IMR-90 (cell line): Measurements from ENCODE around the gene LYPD6B. TPM values are rescaled to one million over a fixed set of nuclear protein-coding genes. Genes with fewer than 3 reads are reported as not detected.

Experiments used
- ATAC-seq: fragments of 200-7000 bp; cut with Tn5 transposase; 2 replicates; pipeline ENCODE4 v1.9.1; 2020; ENCODE audit warnings: low read depth, mild to moderate bottlenecking, moderate library complexity
- BruUV-seq: library from RNA; stranded (reverse); fragments of 400-500 nt; replicated peaks from 2 replicates; lab custom pipeline; 2021; lab: Mats Ljungman, UMichigan
- CTCF ChIA-PET: fragments of 300-600 bp; formaldehyde crosslinking; extraction: SDS; loops from one replicate; lab custom pipeline; 2021; ENCODE audit warnings: antibody characterized with exemption; lab: Yijun Ruan, JAX
- POLR2A ChIA-PET: fragments of 300-600 bp; sonication (Branson Sonifier 250); formaldehyde crosslinking; loops from one replicate; lab custom pipeline; 2022; ENCODE audit warnings: antibody characterized with exemption; ENCODE audit not compliant: unreplicated experiment; lab: Charles Lee
- DNase-seq: peaks from one replicate; pipeline ENCODE4 v3.0.0; 2013
- H2AFZ ChIP-seq: replicated peaks from 2 replicates; pipeline ENCODE3; 2013; ENCODE audit warnings: low read length, mild to moderate bottlenecking; ENCODE audit not compliant: poor library complexity
- H2AK5ac ChIP-seq: 2 replicates; pipeline ENCODE4 v1.6.1; 2013; ENCODE audit warnings: low read depth, low read length, inconsistent platforms
- H2AK9ac ChIP-seq: replicated peaks from 2 replicates; pipeline ENCODE3; 2013; ENCODE audit warnings: mild to moderate bottlenecking, low read depth, low read length, moderate library complexity; ENCODE audit not compliant: poor library complexity
- H2BK120ac ChIP-seq: 2 replicates; pipeline ENCODE4 v1.6.1; 2013; ENCODE audit warnings: low read depth, low read length, inconsistent platforms
- H2BK15ac ChIP-seq: 3 replicates; pipeline ENCODE4 v1.6.1; 2013; ENCODE audit warnings: low read depth, low read length, inconsistent platforms
- H2BK20ac ChIP-seq: 2 replicates; pipeline ENCODE4 v1.6.1; 2013; ENCODE audit warnings: low read depth, mild to moderate bottlenecking, inconsistent platforms, low read length, moderate library complexity
- H2BK5ac ChIP-seq: 2 replicates; pipeline ENCODE4 v1.6.1; 2013; ENCODE audit warnings: mild to moderate bottlenecking, low read depth, low read length, inconsistent platforms; ENCODE audit not compliant: poor library complexity, severe bottlenecking
- H3K14ac ChIP-seq: replicated peaks from 2 replicates; pipeline ENCODE4 v1.6.1; 2013; ENCODE audit warnings: low read depth, low read length, inconsistent platforms
- H3K18ac ChIP-seq: 2 replicates; pipeline ENCODE4 v1.6.1; 2013; ENCODE audit warnings: low read depth, low read length, control low read depth
- H3K23ac ChIP-seq: 2 replicates; pipeline ENCODE4 v1.6.1; 2013; ENCODE audit warnings: low read depth, low read length, inconsistent platforms
- H3K27ac ChIP-seq: 2 replicates; pipeline ENCODE4 v1.5.1; 2013; ENCODE audit warnings: mild to moderate bottlenecking, control low read depth, low read length; ENCODE audit not compliant: insufficient read depth
- H3K27me3 ChIP-seq: 2 replicates; pipeline ENCODE4 v1.6.1; 2013; ENCODE audit warnings: low read length; ENCODE audit not compliant: control insufficient read depth, insufficient read depth
- H3K36me3 ChIP-seq: 2 replicates; pipeline ENCODE4 v1.6.1; 2013; ENCODE audit warnings: low read length, mixed read lengths; ENCODE audit not compliant: control insufficient read depth, insufficient read depth
- H3K4ac ChIP-seq: 2 replicates; pipeline ENCODE4 v1.6.1; 2013; ENCODE audit warnings: low read depth, low read length, inconsistent platforms
- H3K4me1 ChIP-seq: 2 replicates; pipeline ENCODE4 v1.6.1; 2013; ENCODE audit warnings: low read length, mixed read lengths; ENCODE audit not compliant: control insufficient read depth, insufficient read depth
- H3K4me2 ChIP-seq: 2 replicates; pipeline ENCODE4 v1.6.1; 2013; ENCODE audit warnings: low read depth, mild to moderate bottlenecking, control low read depth, low read length, moderate library complexity
- H3K4me3 ChIP-seq: 2 replicates; pipeline ENCODE4 v1.5.1; 2013; ENCODE audit warnings: low read depth, mild to moderate bottlenecking, control low read depth, low read length, moderate library complexity; ENCODE audit not compliant: insufficient read depth
- H3K56ac ChIP-seq: 2 replicates; pipeline ENCODE4 v1.6.1; 2013; ENCODE audit warnings: low read length, inconsistent platforms; ENCODE audit not compliant: insufficient read depth; ENCODE audit errors: extremely low read depth
- H3K79me1 ChIP-seq, 2 experiments: 2 replicates each; pipeline ENCODE4 v1.6.1; 2013; ENCODE audit warnings: low read length in 2 of 2, inconsistent platforms in 1 of 2, low read depth in 1 of 2
- H3K9ac ChIP-seq: 2 replicates; pipeline ENCODE4 v1.6.1; 2013; ENCODE audit warnings: low read depth, low read length, control low read depth
- H3K9me1 ChIP-seq: 2 replicates; pipeline ENCODE4 v1.6.1; 2013; ENCODE audit warnings: low read length, inconsistent platforms; ENCODE audit not compliant: insufficient read depth
- H3K9me3 ChIP-seq: 2 replicates; pipeline ENCODE4 v1.6.1; 2013; ENCODE audit warnings: low read length; ENCODE audit not compliant: control insufficient read depth, insufficient read depth
- H4K20me1 ChIP-seq: 2 replicates; pipeline ENCODE4 v1.6.1; 2013; ENCODE audit warnings: low read length, inconsistent platforms; ENCODE audit not compliant: insufficient read depth
- H4K5ac ChIP-seq: 2 replicates; pipeline ENCODE4 v1.6.1; 2013; ENCODE audit warnings: mild to moderate bottlenecking, low read depth, low read length, control low read depth
- H4K8ac ChIP-seq, 2 experiments: 2 replicates each; pipeline ENCODE4 v1.6.1; 2013; ENCODE audit warnings: low read depth in 2 of 2, low read length in 2 of 2, control low read depth in 1 of 2, inconsistent platforms in 1 of 2
- H4K91ac ChIP-seq: 2 replicates; pipeline ENCODE4 v1.6.1; 2013; ENCODE audit warnings: low read depth, low read length, inconsistent platforms; ENCODE audit not compliant: insufficient read depth
- BHLHE40 ChIP-seq: fragments of 150-350 bp; IDR thresholded peaks from 2 replicates; pipeline ENCODE4 v1.6.1; 2016; ENCODE audit warnings: mild to moderate bottlenecking, low read depth, low read length
- FOS ChIP-seq: fragments of 150-350 bp; IDR thresholded peaks from 2 replicates; pipeline ENCODE4 v1.6.1; 2016; ENCODE audit warnings: low read depth, low read length
- MAZ ChIP-seq: IDR thresholded peaks from 2 replicates; pipeline ENCODE4 v1.6.1; 2012; ENCODE audit warnings: low read depth, mild to moderate bottlenecking, low read length, improper control_type of control experiment, moderate library complexity, borderline replicate concordance
- MXI1 ChIP-seq: IDR thresholded peaks from 2 replicates; pipeline ENCODE4 v1.6.1; 2012; ENCODE audit warnings: low read depth, mild to moderate bottlenecking, low read length, moderate library complexity, borderline replicate concordance
- POLR2A ChIP-seq: IDR thresholded peaks from 2 replicates; pipeline ENCODE4 v1.6.1; 2012; ENCODE audit warnings: mild to moderate bottlenecking, low read depth, low read length
- RCOR1 ChIP-seq: IDR thresholded peaks from 2 replicates; pipeline ENCODE4 v1.6.1; 2012; ENCODE audit warnings: mild to moderate bottlenecking, low read length, improper control_type of control experiment; ENCODE audit not compliant: insufficient replicate concordance
- SMC3 ChIP-seq: fragments of 150-350 bp; IDR thresholded peaks from 2 replicates; pipeline ENCODE4 v1.6.1; 2016; ENCODE audit warnings: low read depth, mild to moderate bottlenecking, antibody characterized with exemption, low read length, moderate library complexity
- WGBS, 2 experiments: methylation state at CpG; one replicate each; pipeline versions ENCODE4 v1.1.5 to v1.1.7; 2013; ENCODE audit warnings: missing lambda C conversion rate in 2 of 2; ENCODE audit not compliant: insufficient read length in 1 of 2; ENCODE audit errors: extremely low coverage in 2 of 2; 5-methylcytosine and 5-hydroxymethylcytosine counted together
- dilution Hi-C: fragments of 300-500 bp; cut with HindIII; formaldehyde crosslinking; loops from one replicate; pipeline ENCODE4 v1.14.3; 2018; ENCODE audit warnings: low sequenced_read_pairs; ENCODE audit not compliant: unreplicated experiment
- in situ Hi-C: fragments of 300-500 bp; cut with MboI; formaldehyde crosslinking; loops from 3 replicates; pipeline ENCODE4 v1.14.3; 2019; ENCODE audit warnings: low sequenced_read_pairs, inconsistent platforms, mixed read lengths
- intact Hi-C: fragments of 100-400 bp; cut with micrococcal nuclease; formaldehyde crosslinking; loops from 2 replicates; pipeline ENCODE4 v1.10.0; 2022
- polyA plus RNA-seq, 3 experiments: library from polyadenylated mRNA; depleted of rRNA; stranded (reverse); fragments of >200 nt; gene quantifications; 2 replicates each; pipeline ENCODE4 v1.2.3, GENCODE V29; 2012; ENCODE audit warnings: low replicate concordance in 1 of 3
- total RNA-seq: library from RNA; depleted of rRNA; stranded (reverse); fragments of >200 nt; gene quantifications from 2 replicates; pipeline ENCODE4 v1.2.3, GENCODE V29; 2012
- TF ChIP-seq, protein P1 (sequence below): fragments of 150-350 bp; IDR thresholded peaks from 2 replicates; pipeline ENCODE4 v1.6.1; 2017; ENCODE audit warnings: mild to moderate bottlenecking, antibody characterized with exemption, low read length, low read depth

Gene LYPD6B
- total and polyA plus RNA-seq, 2 of the 4 experiments (the other 2 are of a cell fraction): 0.05 TPM; not detected in 1

- H4K91ac ChIP-seq: no peak overlapping the region
- H3K4ac ChIP-seq: no peak overlapping the region
- H2AK5ac ChIP-seq: no peak overlapping the region
- H3K27ac ChIP-seq: no peak overlapping the region
- no peaks in the 10 kb centered on the region for H3K36me3 ChIP-seq
- H4K8ac ChIP-seq: no peak overlapping the region
- in situ Hi-C loops: no loop called here
- intact Hi-C loops: no loop called here
- H3K56ac ChIP-seq: no peak overlapping the region
- no peaks in the 10 kb centered on the region for H3K4me1 ChIP-seq
- H3K14ac ChIP-seq: no peak overlapping the region
- H3K9ac ChIP-seq: no peak overlapping the region
- H3K9me3 ChIP-seq: no peaks in the 10 kb centered on the region; the same call in 1 of the 2 replicates
- H2BK120ac ChIP-seq: no peak overlapping the region
- no peaks in the 10 kb centered on the region for H3K27me3 ChIP-seq
- no peak overlapping the region for H2AFZ ChIP-seq
- ATAC-seq (no peak), DNase-seq (no peak)
- H4K20me1 ChIP-seq: no peaks in the 10 kb centered on the region
- no peak overlapping the region for H2BK20ac ChIP-seq
- H4K5ac ChIP-seq: no peak overlapping the region
- BruUV-seq: no TSS peak
- dilution Hi-C loops: no loop called here
- H3K18ac ChIP-seq: no peak overlapping the region
- no peak overlapping the region for H3K4me2 ChIP-seq
- H3K23ac ChIP-seq: no peak overlapping the region
- no peak overlapping the region for H3K4me3 ChIP-seq
- no CpG with 5 or more reads among the region's 2 CpGs for WGBS, 2 experiments
- TF ChIP-seq SMC3 (no peak), FOS (no peak), MAZ (no peak), MXI1 (no peak), POLR2A (no peak), RCOR1 (no peak), BHLHE40 (no peak)
- TF ChIP-seq, protein P1, sequence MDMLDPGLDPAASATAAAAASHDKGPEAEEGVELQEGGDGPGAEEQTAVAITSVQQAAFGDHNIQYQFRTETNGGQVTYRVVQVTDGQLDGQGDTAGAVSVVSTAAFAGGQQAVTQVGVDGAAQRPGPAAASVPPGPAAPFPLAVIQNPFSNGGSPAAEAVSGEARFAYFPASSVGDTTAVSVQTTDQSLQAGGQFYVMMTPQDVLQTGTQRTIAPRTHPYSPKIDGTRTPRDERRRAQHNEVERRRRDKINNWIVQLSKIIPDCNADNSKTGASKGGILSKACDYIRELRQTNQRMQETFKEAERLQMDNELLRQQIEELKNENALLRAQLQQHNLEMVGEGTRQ: no peak
- H2AK9ac ChIP-seq: no peak overlapping the region
- no peak overlapping the region for H2BK5ac ChIP-seq
- POLR2A ChIA-PET: no interaction called here
- CTCF ChIA-PET: no interaction called here
- H3K79me1 ChIP-seq: no peaks in the 10 kb centered on the region
- no peak overlapping the region for H2BK15ac ChIP-seq
- no peaks in the 10 kb centered on the region for H3K9me1 ChIP-seq
These were observed 8.6 kb downstream of the LYPD6B start for GRCh38 chr2:149047118-149047517.
